Measurements from ENCODE around the gene CCND1. TPM values are rescaled to one million over a fixed set of nuclear protein-coding genes. Genes with fewer than 3 reads are reported as not detected.

The CCND1 gene
- polyA plus RNA-seq, 4 donors: 6.2 to 53.8 (median 15.6) TPM

DNA sequence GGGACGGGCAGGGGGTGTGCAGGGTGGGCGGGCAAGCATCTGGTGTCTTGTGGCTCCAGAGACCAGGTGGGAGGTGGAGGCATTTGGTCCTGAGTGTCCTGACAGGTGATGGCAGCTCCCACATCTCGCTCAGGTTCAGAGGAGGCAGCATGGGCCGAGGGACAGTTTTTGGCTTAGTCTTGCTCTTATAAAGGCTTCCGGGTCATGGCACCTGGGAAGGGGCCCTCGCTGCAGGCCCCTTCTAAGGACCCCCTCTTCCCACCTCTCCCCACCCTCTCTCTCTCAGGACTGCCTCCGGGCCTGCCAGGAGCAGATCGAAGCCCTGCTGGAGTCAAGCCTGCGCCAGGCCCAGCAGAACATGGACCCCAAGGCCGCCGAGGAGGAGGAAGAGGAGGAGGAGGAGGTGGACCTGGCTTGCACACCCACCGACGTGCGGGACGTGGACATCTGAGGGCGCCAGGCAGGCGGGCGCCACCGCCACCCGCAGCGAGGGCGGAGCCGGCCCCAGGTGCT is 9.9 kb downstream of the CCND1 start:
- no peak for DNase-seq

DNA sequence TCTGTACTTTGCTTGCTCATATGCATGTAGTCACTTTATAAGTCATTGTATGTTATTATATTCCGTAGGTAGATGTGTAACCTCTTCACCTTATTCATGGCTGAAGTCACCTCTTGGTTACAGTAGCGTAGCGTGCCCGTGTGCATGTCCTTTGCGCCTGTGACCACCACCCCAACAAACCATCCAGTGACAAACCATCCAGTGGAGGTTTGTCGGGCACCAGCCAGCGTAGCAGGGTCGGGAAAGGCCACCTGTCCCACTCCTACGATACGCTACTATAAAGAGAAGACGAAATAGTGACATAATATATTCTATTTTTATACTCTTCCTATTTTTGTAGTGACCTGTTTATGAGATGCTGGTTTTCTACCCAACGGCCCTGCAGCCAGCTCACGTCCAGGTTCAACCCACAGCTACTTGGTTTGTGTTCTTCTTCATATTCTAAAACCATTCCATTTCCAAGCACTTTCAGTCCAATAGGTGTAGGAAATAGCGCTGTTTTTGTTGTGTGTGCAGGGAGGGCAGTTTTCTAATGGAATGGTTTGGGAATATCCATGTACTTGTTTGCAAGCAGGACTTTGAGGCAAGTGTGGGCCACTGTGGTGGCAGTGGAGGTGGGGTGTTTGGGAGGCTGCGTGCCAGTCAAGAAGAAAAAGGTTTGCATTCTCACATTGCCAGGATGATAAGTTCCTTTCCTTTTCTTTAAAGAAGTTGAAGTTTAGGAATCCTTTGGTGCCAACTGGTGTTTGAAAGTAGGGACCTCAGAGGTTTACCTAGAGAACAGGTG is 11.1 kb downstream of the CCND1 start:
- FAIRE-seq: no peak
- Histone ChIP-seq H3K4me3 (ENCODE audit: low read depth in 1 of 3, low read length in 3 of 3) (no peak overlapping the region), H3K4me1 (ENCODE audit: control insufficient read depth in 3 of 3, insufficient read depth in 2 of 3, low read depth in 1 of 3, low read length in 2 of 3) (peaks cover 0 to 12% (median 0%) of the 10 kb centered on the region in 3 donors), H3K9me3 (ENCODE audit: control insufficient read depth in 2 of 2, insufficient read depth in 1 of 2, low read depth in 1 of 2, low read length in 1 of 2) (no peaks in the 10 kb centered on the region), H3K36me3 (ENCODE audit: control insufficient read depth in 3 of 3, insufficient read depth in 2 of 3, low read depth in 1 of 3, low read length in 3 of 3) (peaks cover 9 to 72% (median 13%) of the 10 kb centered on the region in 3 donors), H3K27ac (ENCODE audit: low read depth in 1 of 3, low read length in 2 of 3) (no peak overlapping the region), H3K27me3 (ENCODE audit: control insufficient read depth in 3 of 3, insufficient read depth in 3 of 3, low read length in 3 of 3) (no peaks in the 10 kb centered on the region)
- WGBS, 3 donors: 89 to 94% (median 91%) methylated on average over 15 of the region's 15 CpGs
- DNase-seq: no peak

More for the DNA sequence above, 9.9 kb downstream of the CCND1 start:
- Histone ChIP-seq H3K9me3 (ENCODE audit: control insufficient read depth in 2 of 2, insufficient read depth in 1 of 2, low read depth in 1 of 2, low read length in 1 of 2) (no peaks in the 10 kb centered on the region), H3K4me1 (ENCODE audit: control insufficient read depth in 3 of 3, insufficient read depth in 2 of 3, low read depth in 1 of 3, low read length in 2 of 3) (peaks cover 0 to 12% (median 0%) of the 10 kb centered on the region in 3 donors), H3K4me3 (ENCODE audit: low read depth in 1 of 3, low read length in 3 of 3) (no peak overlapping the region), H3K27ac (ENCODE audit: low read depth in 1 of 3, low read length in 2 of 3) (no peak overlapping the region), H3K27me3 (ENCODE audit: control insufficient read depth in 3 of 3, insufficient read depth in 3 of 3, low read length in 3 of 3) (no peaks in the 10 kb centered on the region), H3K36me3 (ENCODE audit: control insufficient read depth in 3 of 3, insufficient read depth in 2 of 3, low read depth in 1 of 3, low read length in 3 of 3) (peaks cover 9 to 84% (median 13%) of the 10 kb centered on the region in 3 donors)
- 85 to 88% (median 86%) methylated on average over 18 to 23 of the region's 23 CpGs for WGBS, 3 donors
- no peak for FAIRE-seq

DNA sequence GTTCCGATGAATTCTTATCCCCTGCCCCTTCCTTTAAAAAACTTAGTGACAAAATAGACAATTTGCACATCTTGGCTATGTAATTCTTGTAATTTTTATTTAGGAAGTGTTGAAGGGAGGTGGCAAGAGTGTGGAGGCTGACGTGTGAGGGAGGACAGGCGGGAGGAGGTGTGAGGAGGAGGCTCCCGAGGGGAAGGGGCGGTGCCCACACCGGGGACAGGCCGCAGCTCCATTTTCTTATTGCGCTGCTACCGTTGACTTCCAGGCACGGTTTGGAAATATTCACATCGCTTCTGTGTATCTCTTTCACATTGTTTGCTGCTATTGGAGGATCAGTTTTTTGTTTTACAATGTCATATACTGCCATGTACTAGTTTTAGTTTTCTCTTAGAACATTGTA is 12.0 kb downstream of the CCND1 start:
- DNase-seq: no peak
- Histone ChIP-seq H3K4me3 (ENCODE audit: low read depth in 1 of 3, low read length in 3 of 3) (no peak overlapping the region), H3K27ac (ENCODE audit: low read depth in 1 of 3, low read length in 2 of 3) (no peak overlapping the region), H3K36me3 (ENCODE audit: control insufficient read depth in 3 of 3, insufficient read depth in 2 of 3, low read depth in 1 of 3, low read length in 3 of 3) (peaks cover 9 to 62% (median 12%) of the 10 kb centered on the region in 3 donors), H3K4me1 (ENCODE audit: control insufficient read depth in 3 of 3, insufficient read depth in 2 of 3, low read depth in 1 of 3, low read length in 2 of 3) (peaks cover 0 to 14% (median 0%) of the 10 kb centered on the region in 3 donors), H3K27me3 (ENCODE audit: control insufficient read depth in 3 of 3, insufficient read depth in 3 of 3, low read length in 3 of 3) (no peaks in the 10 kb centered on the region), H3K9me3 (ENCODE audit: control insufficient read depth in 2 of 2, insufficient read depth in 1 of 2, low read depth in 1 of 2, low read length in 1 of 2) (no peaks in the 10 kb centered on the region)
- 75 to 82% (median 78%) methylated on average over 11 of the region's 11 CpGs for WGBS, 3 donors
- FAIRE-seq: no peak

DNA sequence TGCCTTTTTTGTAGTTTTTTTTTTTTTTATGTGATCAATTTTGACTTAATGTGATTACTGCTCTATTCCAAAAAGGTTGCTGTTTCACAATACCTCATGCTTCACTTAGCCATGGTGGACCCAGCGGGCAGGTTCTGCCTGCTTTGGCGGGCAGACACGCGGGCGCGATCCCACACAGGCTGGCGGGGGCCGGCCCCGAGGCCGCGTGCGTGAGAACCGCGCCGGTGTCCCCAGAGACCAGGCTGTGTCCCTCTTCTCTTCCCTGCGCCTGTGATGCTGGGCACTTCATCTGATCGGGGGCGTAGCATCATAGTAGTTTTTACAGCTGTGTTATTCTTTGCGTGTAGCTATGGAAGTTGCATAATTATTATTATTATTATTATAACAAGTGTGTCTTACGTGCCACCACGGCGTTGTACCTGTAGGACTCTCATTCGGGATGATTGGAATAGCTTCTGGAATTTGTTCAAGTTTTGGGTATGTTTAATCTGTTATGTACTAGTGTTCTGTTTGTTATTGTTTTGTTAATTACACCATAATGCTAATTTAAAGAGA is 12.5 kb downstream of the CCND1 start:
- FAIRE-seq: no peak
- H3K9me3 ChIP-seq (ENCODE audit: control insufficient read depth in 2 of 2, insufficient read depth in 1 of 2, low read depth in 1 of 2, low read length in 1 of 2): no peaks in the 10 kb centered on the region
- peaks cover 9 to 58% (median 9%) of the 10 kb centered on the region in 3 donors for H3K36me3 ChIP-seq (ENCODE audit: control insufficient read depth in 3 of 3, insufficient read depth in 2 of 3, low read depth in 1 of 3, low read length in 3 of 3)
- peaks cover 0 to 16% (median 0%) of the 10 kb centered on the region in 3 donors for H3K4me1 ChIP-seq (ENCODE audit: control insufficient read depth in 3 of 3, insufficient read depth in 2 of 3, low read depth in 1 of 3, low read length in 2 of 3)
- no peaks in the 10 kb centered on the region for H3K27me3 ChIP-seq (ENCODE audit: control insufficient read depth in 3 of 3, insufficient read depth in 3 of 3, low read length in 3 of 3)
- no peak overlapping the region for H3K27ac ChIP-seq (ENCODE audit: low read depth in 1 of 3, low read length in 2 of 3)
- 93% methylated on average over 23 of the region's 23 CpGs for WGBS, 3 donors
- DNase-seq: no peak
- H3K4me3 ChIP-seq (ENCODE audit: low read depth in 1 of 3, low read length in 3 of 3): no peak overlapping the region

DNA sequence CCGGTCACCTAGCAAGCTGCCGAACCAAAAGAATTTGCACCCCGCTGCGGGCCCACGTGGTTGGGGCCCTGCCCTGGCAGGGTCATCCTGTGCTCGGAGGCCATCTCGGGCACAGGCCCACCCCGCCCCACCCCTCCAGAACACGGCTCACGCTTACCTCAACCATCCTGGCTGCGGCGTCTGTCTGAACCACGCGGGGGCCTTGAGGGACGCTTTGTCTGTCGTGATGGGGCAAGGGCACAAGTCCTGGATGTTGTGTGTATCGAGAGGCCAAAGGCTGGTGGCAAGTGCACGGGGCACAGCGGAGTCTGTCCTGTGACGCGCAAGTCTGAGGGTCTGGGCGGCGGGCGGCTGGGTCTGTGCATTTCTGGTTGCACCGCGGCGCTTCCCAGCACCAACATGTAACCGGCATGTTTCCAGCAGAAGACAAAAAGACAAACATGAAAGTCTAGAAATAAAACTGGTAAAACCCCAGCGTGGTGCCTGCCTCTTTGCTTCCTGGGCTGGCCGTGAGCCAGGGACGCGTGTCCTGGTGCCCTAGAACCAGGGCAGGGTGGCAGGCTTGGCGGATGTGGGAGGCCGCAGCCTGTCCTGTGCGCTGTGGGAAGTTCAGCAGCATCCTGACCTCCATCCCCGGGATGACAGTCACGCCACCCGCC is 13.2 kb downstream of the CCND1 start:
- Histone ChIP-seq H3K27ac (ENCODE audit: low read depth in 1 of 3, low read length in 2 of 3) (no peak overlapping the region), H3K4me3 (ENCODE audit: low read depth in 1 of 3, low read length in 3 of 3) (no peak overlapping the region), H3K27me3 (ENCODE audit: control insufficient read depth in 3 of 3, insufficient read depth in 3 of 3, low read length in 3 of 3) (no peaks in the 10 kb centered on the region), H3K4me1 (ENCODE audit: control insufficient read depth in 3 of 3, insufficient read depth in 2 of 3, low read depth in 1 of 3, low read length in 2 of 3) (peaks cover 0 to 16% (median 0%) of the 10 kb centered on the region in 3 donors), H3K36me3 (ENCODE audit: control insufficient read depth in 3 of 3, insufficient read depth in 2 of 3, low read depth in 1 of 3, low read length in 3 of 3) (peaks cover 6 to 51% (median 8%) of the 10 kb centered on the region in 3 donors), H3K9me3 (ENCODE audit: control insufficient read depth in 2 of 2, insufficient read depth in 1 of 2, low read depth in 1 of 2, low read length in 1 of 2) (no peaks in the 10 kb centered on the region)
- DNase-seq: no peak
- FAIRE-seq: no peak
- 80 to 84% (median 83%) methylated on average over 38 of the region's 38 CpGs for WGBS, 3 donors

DNA sequence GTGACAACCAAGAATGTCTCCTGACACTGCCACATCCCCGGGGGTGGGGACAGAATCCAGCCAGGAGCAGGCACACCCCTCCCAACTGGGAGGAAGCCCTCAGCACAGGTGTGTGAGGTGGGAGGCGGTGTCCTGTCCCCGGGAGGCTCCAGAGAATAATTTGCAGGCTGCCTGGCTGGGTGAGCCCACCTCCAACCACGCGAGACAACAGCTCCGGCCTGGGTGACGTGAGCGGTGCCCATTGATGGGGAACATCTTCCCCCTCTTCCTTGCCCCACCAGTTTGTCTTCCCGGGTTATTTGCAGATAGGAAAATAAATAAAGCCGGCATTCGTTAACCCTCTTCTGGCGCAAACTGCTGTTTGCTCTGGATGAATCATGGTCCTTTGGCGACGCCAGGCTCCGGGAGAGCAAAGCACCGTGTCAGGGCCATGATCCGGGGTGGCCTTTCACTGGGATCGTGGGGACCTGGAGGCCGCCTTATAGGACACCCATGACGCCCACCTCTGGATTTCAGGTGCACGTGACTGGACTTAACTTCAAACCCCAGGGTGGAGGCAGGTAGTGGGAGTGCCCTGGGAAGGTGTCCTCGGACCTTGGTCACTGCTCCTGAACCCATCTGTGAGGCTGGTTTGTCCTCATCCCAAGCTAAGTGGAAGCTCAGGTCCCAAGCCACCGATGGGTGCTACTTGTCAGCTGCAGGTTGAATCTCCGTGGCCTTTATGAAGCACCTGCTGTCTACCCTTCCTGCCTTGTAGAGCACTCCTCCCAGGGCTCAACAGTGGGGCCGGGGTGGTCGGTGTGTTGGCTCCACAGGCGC is 13.9 kb downstream of the CCND1 start:
- H3K27ac ChIP-seq (ENCODE audit: low read depth in 1 of 3, low read length in 2 of 3): no peak overlapping the region
- no peaks in the 10 kb centered on the region for H3K9me3 ChIP-seq (ENCODE audit: control insufficient read depth in 2 of 2, insufficient read depth in 1 of 2, low read depth in 1 of 2, low read length in 1 of 2)
- DNase-seq (peak; percentile 46 to 60), FAIRE-seq (no peak)
- peaks cover 6 to 44% (median 8%) of the 10 kb centered on the region in 3 donors for H3K36me3 ChIP-seq (ENCODE audit: control insufficient read depth in 3 of 3, insufficient read depth in 2 of 3, low read depth in 1 of 3, low read length in 3 of 3)
- WGBS, 3 donors: 22 to 58% (median 38%) methylated on average over 27 of the region's 27 CpGs
- H3K27me3 ChIP-seq (ENCODE audit: control insufficient read depth in 3 of 3, insufficient read depth in 3 of 3, low read length in 3 of 3): no peaks in the 10 kb centered on the region
- H3K4me3 ChIP-seq (ENCODE audit: low read depth in 1 of 3, low read length in 3 of 3): no peak overlapping the region
- peaks cover 0 to 16% (median 0%) of the 10 kb centered on the region in 3 donors for H3K4me1 ChIP-seq (ENCODE audit: control insufficient read depth in 3 of 3, insufficient read depth in 2 of 3, low read depth in 1 of 3, low read length in 2 of 3)

DNA sequence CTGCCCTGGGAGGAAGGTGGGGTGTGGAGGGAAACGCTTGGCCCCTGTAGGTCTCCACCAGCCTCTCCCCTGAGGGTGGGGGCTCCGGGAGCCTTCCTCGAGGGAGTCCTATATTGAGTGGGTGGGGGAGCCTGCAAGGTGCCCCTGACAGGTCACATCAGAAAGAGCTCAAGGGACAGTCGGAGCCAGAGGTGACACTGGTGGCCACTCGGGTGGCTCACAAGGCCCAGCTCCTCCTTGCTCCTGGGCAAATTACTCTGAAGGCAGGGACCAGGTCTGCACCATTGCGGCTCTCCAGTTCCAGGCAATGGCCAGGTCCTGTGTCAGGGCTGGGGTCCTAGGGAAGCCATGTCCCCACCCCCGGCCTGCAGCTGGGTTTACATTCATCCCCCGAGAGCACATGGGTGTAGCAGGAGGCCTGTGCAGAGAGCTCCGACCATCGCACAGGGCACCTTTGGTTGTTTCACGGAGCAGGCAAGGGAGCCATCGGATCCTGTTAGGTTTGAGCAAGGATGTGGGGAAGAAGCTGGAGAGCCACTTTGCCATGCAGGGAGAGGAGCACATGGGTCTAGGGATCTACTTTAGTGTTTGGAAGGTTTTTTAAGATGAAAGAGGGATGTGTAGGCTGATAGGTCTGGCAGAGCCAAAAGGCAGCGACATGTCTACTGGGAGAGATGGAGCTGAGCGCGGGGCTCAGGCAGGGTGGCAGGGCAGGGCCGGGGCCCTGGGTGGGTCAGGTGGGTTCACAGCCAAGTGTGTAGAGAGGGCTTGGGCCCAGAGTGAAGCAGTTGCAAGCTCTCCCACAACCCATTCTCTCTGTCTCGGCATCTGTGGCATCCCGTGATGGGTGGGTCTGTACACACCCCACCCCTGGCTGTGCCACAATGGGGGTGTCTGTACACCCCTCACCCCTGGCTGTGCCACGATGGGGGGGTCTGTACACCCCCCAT is 14.8 kb downstream of the CCND1 start:
- Histone ChIP-seq H3K4me1 (ENCODE audit: control insufficient read depth in 3 of 3, insufficient read depth in 2 of 3, low read depth in 1 of 3, low read length in 2 of 3) (peaks cover 0 to 16% (median 0%) of the 10 kb centered on the region in 3 donors), H3K4me3 (ENCODE audit: low read depth in 1 of 3, low read length in 3 of 3) (no peak overlapping the region), H3K27me3 (ENCODE audit: control insufficient read depth in 3 of 3, insufficient read depth in 3 of 3, low read length in 3 of 3) (no peaks in the 10 kb centered on the region), H3K27ac (ENCODE audit: low read depth in 1 of 3, low read length in 2 of 3) (no peak overlapping the region), H3K36me3 (ENCODE audit: control insufficient read depth in 3 of 3, insufficient read depth in 2 of 3, low read depth in 1 of 3, low read length in 3 of 3) (peaks cover 3 to 36% (median 5%) of the 10 kb centered on the region in 3 donors), H3K9me3 (ENCODE audit: control insufficient read depth in 2 of 2, insufficient read depth in 1 of 2, low read depth in 1 of 2, low read length in 1 of 2) (no peaks in the 10 kb centered on the region)
- WGBS, 3 donors: 77 to 84% (median 78%) methylated on average over 18 to 19 of the region's 19 CpGs
- DNase-seq (no peak), FAIRE-seq (no peak)

Measured in small intestine (tissue), 7 donors.